Measurements from ENCODE around the gene NCAPD2. TPM values are rescaled to one million over a fixed set of nuclear protein-coding genes. Genes with fewer than 3 reads are reported as not detected.
"Not testable (repeated sequence)": the region's sequence is repeated elsewhere in the genome, so short reads cannot be mapped to it uniquely, and the experiment has no call there.

NCAPD2 gene
- total and polyA plus RNA-seq, 7 donors = 3.9 to 13.4 (median 10.1) TPM

- peak overlapping the region; percentile 97 for H3K27ac ChIP-seq
- peaks cover 55% of the 10 kb centered on the region for H3K4me1 ChIP-seq
- peak in 1 of 4 donors; percentile 16 for ATAC-seq
- not testable (repeated sequence) for H3K27me3 ChIP-seq (ENCODE audit: insufficient read depth in 3 of 3, low read length in 2 of 3); H3K9me3 ChIP-seq
- H3K4me3 ChIP-seq = peak overlapping the region; percentile 86
- H3K36me3 ChIP-seq (ENCODE audit: insufficient read depth in 1 of 2, low read depth in 1 of 2) = peaks cover 0 to 53% of the 10 kb centered on the region in 2 donors
- DNase-seq = peak; percentile 85 to 90
- intact Hi-C loops (cut with DNase I) = loop anchor here (2.0 to 5.0 kb wide), 4 partner anchors 115 to 200 kb away; partner anchors contain the start of gene TNFRSF1A (in 1 of the 2)
- WGBS, 3 donors = 12 to 25% (median 16%) methylated on average over 17 of the region's 17 CpGs
- TF ChIP-seq, protein P1, sequence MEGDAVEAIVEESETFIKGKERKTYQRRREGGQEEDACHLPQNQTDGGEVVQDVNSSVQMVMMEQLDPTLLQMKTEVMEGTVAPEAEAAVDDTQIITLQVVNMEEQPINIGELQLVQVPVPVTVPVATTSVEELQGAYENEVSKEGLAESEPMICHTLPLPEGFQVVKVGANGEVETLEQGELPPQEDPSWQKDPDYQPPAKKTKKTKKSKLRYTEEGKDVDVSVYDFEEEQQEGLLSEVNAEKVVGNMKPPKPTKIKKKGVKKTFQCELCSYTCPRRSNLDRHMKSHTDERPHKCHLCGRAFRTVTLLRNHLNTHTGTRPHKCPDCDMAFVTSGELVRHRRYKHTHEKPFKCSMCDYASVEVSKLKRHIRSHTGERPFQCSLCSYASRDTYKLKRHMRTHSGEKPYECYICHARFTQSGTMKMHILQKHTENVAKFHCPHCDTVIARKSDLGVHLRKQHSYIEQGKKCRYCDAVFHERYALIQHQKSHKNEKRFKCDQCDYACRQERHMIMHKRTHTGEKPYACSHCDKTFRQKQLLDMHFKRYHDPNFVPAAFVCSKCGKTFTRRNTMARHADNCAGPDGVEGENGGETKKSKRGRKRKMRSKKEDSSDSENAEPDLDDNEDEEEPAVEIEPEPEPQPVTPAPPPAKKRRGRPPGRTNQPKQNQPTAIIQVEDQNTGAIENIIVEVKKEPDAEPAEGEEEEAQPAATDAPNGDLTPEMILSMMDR (IDR thresholded peaks at IDR 0.05) = peak; percentile 88
Measured at GRCh38 chr12:6537580-6538419, 43.9 kb downstream of the NCAPD2 start.

DNA sequence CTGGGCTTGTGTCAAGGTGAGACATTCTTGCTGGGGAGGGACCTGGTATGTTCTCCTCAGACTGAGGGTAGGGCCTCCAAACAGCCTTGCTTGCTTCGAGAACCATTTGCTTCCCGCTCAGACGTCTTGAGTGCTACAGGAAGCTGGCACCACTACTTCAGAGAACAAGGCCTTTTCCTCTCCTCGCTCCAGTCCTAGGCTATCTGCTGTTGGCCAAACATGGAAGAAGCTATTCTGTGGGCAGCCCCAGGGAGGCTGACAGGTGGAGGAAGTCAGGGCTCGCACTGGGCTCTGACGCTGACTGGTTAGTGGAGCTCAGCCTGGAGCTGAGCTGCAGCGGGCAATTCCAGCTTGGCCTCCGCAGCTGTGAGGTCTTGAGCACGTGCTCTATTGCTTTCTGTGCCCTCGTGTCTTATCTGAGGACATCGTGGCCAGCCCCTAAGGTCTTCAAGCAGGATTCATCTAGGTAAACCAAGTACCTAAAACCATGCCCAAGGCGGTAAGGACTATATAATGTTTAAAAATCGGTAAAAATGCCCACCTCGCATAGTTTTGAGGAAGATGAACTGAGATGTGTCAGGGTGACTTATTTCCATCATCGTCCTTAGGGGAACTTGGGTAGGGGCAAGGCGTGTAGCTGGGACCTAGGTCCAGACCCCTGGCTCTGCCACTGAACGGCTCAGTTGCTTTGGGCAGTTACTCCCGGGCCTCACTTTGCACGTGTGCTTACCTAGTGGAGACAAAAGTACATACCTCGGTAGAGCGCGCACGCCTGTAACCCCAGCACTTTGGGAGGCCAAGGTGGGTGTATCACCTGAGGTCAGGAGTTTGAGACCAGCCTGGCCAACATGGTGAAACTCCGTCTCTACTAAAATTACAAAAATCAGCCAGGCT, 44.8 kb downstream of the NCAPD2 start:
- TF ChIP-seq, protein P1 (IDR thresholded peaks at IDR 0.05) = no peak
- Histone ChIP-seq H3K36me3 (ENCODE audit: insufficient read depth in 1 of 2, low read depth in 1 of 2) (peaks cover 0 to 59% of the 10 kb centered on the region in 2 donors), H3K4me1 (peaks cover 52% of the 10 kb centered on the region), H3K4me3 (no peak overlapping the region), H3K9me3 (no peaks in the 10 kb centered on the region), H3K27me3 (ENCODE audit: insufficient read depth in 3 of 3, low read length in 2 of 3) (no peaks in the 10 kb centered on the region), H3K27ac (peak overlapping the region; percentile 97)
- ATAC-seq = peak in 3 of 4 donors; percentile 2 to 31 (median 5)
- DNase-seq = peak in 1 of 2 donors; percentile 38
- intact Hi-C loops (cut with DNase I) = loop anchor here (5.0 kb wide), 3 partner anchors 116 to 201 kb away; partner anchors contain the start of gene TNFRSF1A (in 1 of the 2)
- WGBS, 3 donors = 30 to 56% (median 36%) methylated on average over 24 of the region's 24 CpGs

DNA sequence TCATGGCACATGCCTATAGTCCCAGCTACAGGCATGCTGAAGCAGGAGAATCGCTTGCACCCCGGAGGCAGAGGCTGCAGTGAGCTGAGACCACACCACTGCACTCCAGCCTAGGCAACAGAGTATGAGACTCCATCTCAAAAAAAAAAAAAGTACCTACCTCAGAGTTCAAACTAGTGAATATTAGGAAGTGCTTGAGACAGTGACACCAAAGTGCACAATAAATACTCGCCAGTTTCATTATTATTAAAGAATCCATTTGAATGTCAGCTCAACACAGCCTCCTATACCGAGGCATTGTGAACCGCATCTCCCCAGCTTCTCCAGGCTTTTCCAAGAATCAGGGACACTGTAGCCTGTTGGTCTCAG, 45.4 kb downstream of the NCAPD2 start:
- TF ChIP-seq, protein P1 (IDR thresholded peaks at IDR 0.05) = no peak
- H3K36me3 ChIP-seq (ENCODE audit: insufficient read depth in 1 of 2, low read depth in 1 of 2) = peaks cover 0 to 65% of the 10 kb centered on the region in 2 donors

DNA sequence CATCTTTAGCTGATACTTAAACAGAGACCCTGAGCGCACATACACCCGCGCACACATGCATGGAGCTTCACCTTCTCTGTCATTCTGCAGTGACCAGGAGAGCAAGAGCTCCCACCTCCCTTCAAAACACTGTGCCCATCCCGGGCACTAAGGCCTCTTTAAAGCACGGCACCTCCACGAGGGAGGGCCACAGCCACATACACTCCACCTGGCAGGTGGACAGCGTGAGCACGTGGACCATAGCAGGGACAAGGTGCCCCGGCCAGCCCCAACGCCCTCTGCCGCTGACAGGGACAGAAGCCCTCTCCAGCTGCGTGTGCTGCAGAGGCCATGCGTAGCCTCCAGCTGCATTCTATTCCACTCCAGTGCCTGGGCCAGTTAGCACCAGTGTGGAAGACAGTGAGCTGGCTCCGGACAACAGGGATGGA, 45.8 kb downstream of the NCAPD2 start:
- H3K36me3 ChIP-seq (ENCODE audit: insufficient read depth in 1 of 2, low read depth in 1 of 2) = peaks cover 0 to 69% of the 10 kb centered on the region in 2 donors
- peak overlapping the region; percentile 97 for H3K27ac ChIP-seq
- H3K27me3 ChIP-seq (ENCODE audit: insufficient read depth in 3 of 3, low read length in 2 of 3) = no peaks in the 10 kb centered on the region
- 39 to 73% (median 45%) methylated on average over 14 of the region's 14 CpGs for WGBS, 3 donors
- H3K9me3 ChIP-seq = no peaks in the 10 kb centered on the region
- TF ChIP-seq, protein P1 (IDR thresholded peaks at IDR 0.05) = no peak
- intact Hi-C loops (cut with DNase I) = loop anchor here (5.0 kb wide), 3 partner anchors 117 to 202 kb away; partner anchors contain the start of gene TNFRSF1A (in 1 of the 2)
- ATAC-seq (peak in 1 of 4 donors; percentile 13), DNase-seq (no peak)
- peak overlapping the region; percentile 38 for H3K4me3 ChIP-seq
- peaks cover 52% of the 10 kb centered on the region for H3K4me1 ChIP-seq

More for the DNA sequence above, 45.4 kb downstream of the NCAPD2 start:
- no peak overlapping the region for H3K4me3 ChIP-seq
- WGBS, 3 donors = 48 to 89% (median 63%) methylated on average over 5 of the region's 5 CpGs
- peak overlapping the region; percentile 97 for H3K27ac ChIP-seq
- intact Hi-C loops (cut with DNase I) = loop anchor here (5.0 kb wide), 3 partner anchors 117 to 202 kb away; partner anchors contain the start of gene TNFRSF1A (in 1 of the 2)
- H3K27me3 ChIP-seq (ENCODE audit: insufficient read depth in 3 of 3, low read length in 2 of 3) = no peaks in the 10 kb centered on the region
- ATAC-seq (no peak), DNase-seq (no peak)
- no peaks in the 10 kb centered on the region for H3K9me3 ChIP-seq
- H3K4me1 ChIP-seq = peaks cover 52% of the 10 kb centered on the region

Measured in psoas muscle (tissue), 8 donors.